ENCODE results near the gene WBP1.

- TF ChIP-seq ATF3 (CRISPR knock-in tag; conservative IDR thresholded peaks at IDR 0.05) (no peak), CTCF (IDR thresholded peaks at IDR 0.05) (no peak)
These were observed 10.8 kb upstream of the WBP1 start for GRCh38 chr2:74447230-74447999.
